Karpas-422 (cell line): ENCODE measurements around the gene ZAR1L. TPM values are rescaled to one million over a fixed set of nuclear protein-coding genes. Genes with fewer than 3 reads are reported as not detected.
"Not testable (repeated sequence)": the region's sequence is repeated elsewhere in the genome, so short reads cannot be mapped to it uniquely, and the experiment has no call there.

ENCODE experiments used
- DNase-seq: peaks from one replicate; pipeline ENCODE4 v3.0.0-alpha.2; 2015
- H2AFZ ChIP-seq: fragments of 200-600 bp; sonication (generic); 2 replicates; pipeline ENCODE4 v1.6.1; 2014; ENCODE audit warnings: antibody characterized with exemption, low read length, mixed read lengths
- H3K27ac ChIP-seq: fragments of 200-600 bp; sonication (generic); 2 replicates; pipeline ENCODE4 v1.5.1; 2014; ENCODE audit warnings: mild to moderate bottlenecking, low read length, moderate library complexity
- H3K27me3 ChIP-seq: fragments of 200-600 bp; sonication (generic); 2 replicates; pipeline ENCODE4 v1.6.1; 2014; ENCODE audit warnings: low read length, mixed read lengths
- H3K36me3 ChIP-seq: fragments of 200-600 bp; sonication (generic); 2 replicates; pipeline ENCODE4 v1.6.1; 2014; ENCODE audit warnings: low read length, mixed read lengths; ENCODE audit not compliant: insufficient read depth
- H3K4me1 ChIP-seq: fragments of 200-600 bp; sonication (generic); 2 replicates; pipeline ENCODE4 v1.6.1; 2014; ENCODE audit warnings: mild to moderate bottlenecking, low read length, mixed read lengths
- H3K4me2 ChIP-seq: fragments of 200-600 bp; sonication (generic); 2 replicates; pipeline ENCODE4 v1.6.1; 2014; ENCODE audit warnings: low read length, low read depth, mild to moderate bottlenecking; ENCODE audit not compliant: poor library complexity, severe bottlenecking
- H3K4me3 ChIP-seq: fragments of 200-600 bp; sonication (generic); 2 replicates; pipeline ENCODE4 v1.5.1; 2014; ENCODE audit warnings: mild to moderate bottlenecking, antibody characterized with exemption, low read length, mixed read lengths
- H3K79me2 ChIP-seq: fragments of 200-600 bp; sonication (generic); 2 replicates; pipeline ENCODE4 v1.6.1; 2014; ENCODE audit warnings: mild to moderate bottlenecking, low read length, mixed read lengths
- H3K9ac ChIP-seq: fragments of 200-600 bp; sonication (generic); 2 replicates; pipeline ENCODE4 v1.6.0; 2014; ENCODE audit warnings: low read length
- H3K9me2 ChIP-seq: fragments of 200-600 bp; sonication (generic), shearing (Covaris generic); replicated peaks from 2 replicates; pipeline ENCODE4 v1.6.0; 2014; ENCODE audit warnings: mild to moderate bottlenecking, low read length, moderate library complexity; ENCODE audit not compliant: insufficient read depth
- H3K9me3 ChIP-seq: fragments of 300-700, 200-600 bp; sonication (generic); 2 replicates; pipeline ENCODE4 v1.6.1; 2014; ENCODE audit warnings: low read length, mixed read lengths
- H4K20me1 ChIP-seq: fragments of 200-600 bp; sonication (generic); 2 replicates; pipeline ENCODE4 v1.6.1; 2014; ENCODE audit warnings: mild to moderate bottlenecking, antibody characterized with exemption, low read length, low read depth; ENCODE audit not compliant: insufficient read depth
- total RNA-seq: library from RNA; depleted of rRNA; stranded (reverse); fragments of >200 nt; shearing (Covaris generic); gene quantifications from 2 replicates; pipeline ENCODE4 v1.2.3, GENCODE V29; 2014; ENCODE audit warnings: low replicate concordance; rRNA removed

The ZAR1L gene
- 0.32 TPM in 1 of 2 replicates, not detected in the other for total RNA-seq

- Histone ChIP-seq H3K9ac (peak within 1 kb of the TSS; percentile 98), H3K9me3 (no peaks in the 10 kb centered on the region), H2AFZ (peak within 1 kb of the TSS; percentile 82; the same call in 1 of the 2 replicates), H3K27ac (peak within 1 kb of the TSS; percentile 90), H3K36me3 (peaks cover 3% of the 10 kb centered on the region; the same call in 1 of the 2 replicates), H3K9me2 (no peaks in the 10 kb centered on the region), H3K4me2 (peak within 1 kb of the TSS; percentile 100), H3K4me3 (peak within 1 kb of the TSS; percentile 93), H4K20me1 (no peaks in the 10 kb centered on the region), H3K79me2 (peaks cover 22% of the 10 kb centered on the region), H3K27me3 (no peaks in the 10 kb centered on the region), H3K4me1 (peaks cover 30% of the 10 kb centered on the region)
- peak; percentile 99 for DNase-seq
Measured at GRCh38 chr13:32315238-32316027, at the start of gene ZAR1L, which contains the start of gene BRCA2. Gene ZAR1L (minus strand): TSS chr13:32315363. CDS start chr13:32311925, 3,438 bp downstream. Gene BRCA2 (plus strand): TSS chr13:32315508. CDS start chr13:32316461, 953 bp downstream.

DNA sequence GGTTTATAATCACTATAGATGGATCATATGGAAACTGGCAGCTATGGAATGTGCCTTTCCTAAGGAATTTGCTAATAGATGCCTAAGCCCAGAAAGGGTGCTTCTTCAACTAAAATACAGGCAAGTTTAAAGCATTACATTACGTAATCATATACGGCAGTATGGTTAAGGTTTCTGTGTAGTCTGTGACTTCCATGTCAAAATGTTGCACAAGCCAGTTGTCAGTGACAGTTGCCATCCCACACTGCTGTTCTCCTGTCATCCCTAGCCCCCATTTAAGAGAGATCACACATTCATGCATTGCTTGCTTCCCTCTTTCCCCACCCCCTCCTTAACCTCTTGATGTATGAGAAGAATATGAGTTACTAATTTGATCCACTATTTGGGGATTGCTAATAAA, 47.4 kb upstream of the ZAR1L start:
- Histone ChIP-seq H3K9me3 (no peaks in the 10 kb centered on the region), H3K9me2 (no peaks in the 10 kb centered on the region), H3K4me1 (no peaks in the 10 kb centered on the region), H3K4me2 (no peak overlapping the region), H2AFZ (no peak overlapping the region), H3K4me3 (no peak overlapping the region), H3K27ac (no peak overlapping the region), H3K36me3 (peaks cover 23% of the 10 kb centered on the region; the same call in 1 of the 2 replicates), H3K79me2 (no peaks in the 10 kb centered on the region; the same call in 1 of the 2 replicates), H3K9ac (no peak overlapping the region), H3K27me3 (no peaks in the 10 kb centered on the region), H4K20me1 (no peaks in the 10 kb centered on the region)
- DNase-seq = no peak

DNA sequence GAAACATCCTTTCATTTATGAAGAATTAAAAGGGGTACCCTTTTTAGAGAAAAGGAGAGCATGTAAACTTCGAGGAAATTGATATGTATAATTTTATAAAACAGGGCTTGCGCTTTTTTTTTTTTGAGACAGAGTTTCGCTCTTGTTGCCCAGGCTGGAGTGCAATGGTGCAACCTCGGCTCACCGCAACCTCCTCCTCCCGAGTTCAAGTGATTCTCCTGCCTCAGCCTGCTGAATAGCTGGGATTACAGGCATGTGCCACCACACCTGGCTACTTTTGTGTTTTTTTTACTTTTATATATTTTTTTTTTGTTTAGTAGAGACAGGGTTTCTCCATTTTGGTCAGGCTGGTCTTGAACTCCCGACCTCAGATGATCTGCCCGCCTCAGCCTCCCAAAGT, 40.8 kb upstream of the ZAR1L start:
- not testable (repeated sequence) for H3K27ac ChIP-seq, H3K79me2 ChIP-seq, H2AFZ ChIP-seq, H3K27me3 ChIP-seq, H3K4me3 ChIP-seq, DNase-seq, H3K9me2 ChIP-seq, H3K4me1 ChIP-seq, H3K4me2 ChIP-seq, H3K9me3 ChIP-seq, H3K9ac ChIP-seq, H4K20me1 ChIP-seq
- H3K36me3 ChIP-seq = peaks cover 14% of the 10 kb centered on the region; the same call in 1 of the 2 replicates

DNA sequence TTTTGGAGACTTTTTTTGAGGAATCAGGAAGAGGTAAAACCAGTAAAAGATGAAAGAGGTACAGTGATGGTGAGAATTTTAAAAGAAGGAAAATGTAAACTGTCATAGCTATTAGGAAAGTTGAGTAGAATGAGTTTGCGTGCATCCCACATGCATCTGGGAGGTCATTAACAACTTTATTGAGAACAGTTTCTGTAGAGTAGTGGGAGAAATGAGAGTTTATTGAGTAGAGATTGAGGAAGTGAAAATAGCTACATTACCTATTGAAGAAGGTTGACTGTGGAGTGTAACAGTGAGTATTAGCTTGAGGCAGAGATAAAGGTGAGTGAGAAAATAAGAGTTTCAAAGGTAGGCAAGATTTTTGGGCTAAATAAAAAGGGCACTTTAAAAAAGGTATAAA, 38.9 kb upstream of the ZAR1L start:
- Histone ChIP-seq H3K9me3 (no peaks in the 10 kb centered on the region), H3K9ac (no peak overlapping the region), H3K27me3 (no peaks in the 10 kb centered on the region), H2AFZ (no peak overlapping the region), H3K79me2 (no peaks in the 10 kb centered on the region), H3K36me3 (peaks cover 25% of the 10 kb centered on the region; the same call in 1 of the 2 replicates), H3K4me1 (peaks cover 9% of the 10 kb centered on the region), H3K4me3 (no peak overlapping the region), H4K20me1 (no peaks in the 10 kb centered on the region), H3K9me2 (no peaks in the 10 kb centered on the region), H3K4me2 (no peak overlapping the region), H3K27ac (no peak overlapping the region)
- no peak for DNase-seq

- peaks cover 40% of the 10 kb centered on the region; the same call in 1 of the 2 replicates for H3K36me3 ChIP-seq
- H3K27me3 ChIP-seq, H3K27ac ChIP-seq, H3K4me1 ChIP-seq, H3K4me2 ChIP-seq, H3K4me3 ChIP-seq, H3K9me3 ChIP-seq, H4K20me1 ChIP-seq, H3K9me2 ChIP-seq, DNase-seq, H3K9ac ChIP-seq, H2AFZ ChIP-seq, H3K79me2 ChIP-seq: not testable (repeated sequence)
Measured at GRCh38 chr13:32350839-32351441, 35.8 kb upstream of the ZAR1L start.

DNA sequence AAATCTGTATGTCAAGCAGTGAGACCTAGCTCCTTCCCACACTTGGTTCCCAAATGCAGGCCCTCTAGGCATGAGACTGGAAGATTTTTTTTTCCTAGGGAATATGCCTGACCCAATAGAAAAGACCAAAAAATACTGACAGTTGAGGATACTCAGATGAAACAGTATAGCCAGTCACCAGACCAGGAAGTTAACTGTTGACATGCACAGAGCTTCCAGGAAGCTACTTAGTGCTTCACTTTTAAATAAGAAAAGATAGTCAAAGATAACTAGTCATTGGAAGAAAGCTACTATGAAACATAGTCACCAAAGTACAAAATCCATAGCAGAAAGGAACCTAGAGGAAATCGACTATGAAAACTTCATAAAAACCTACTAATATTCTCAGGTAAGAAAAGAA, 32.5 kb upstream of the ZAR1L start:
- no peaks in the 10 kb centered on the region for H3K4me1 ChIP-seq
- H3K4me2 ChIP-seq = no peak overlapping the region
- no peak overlapping the region for H3K27ac ChIP-seq
- H3K9me3 ChIP-seq = no peaks in the 10 kb centered on the region
- DNase-seq = no peak
- no peaks in the 10 kb centered on the region for H4K20me1 ChIP-seq
- H3K9me2 ChIP-seq = no peaks in the 10 kb centered on the region
- H3K9ac ChIP-seq = no peak overlapping the region
- peaks cover 22% of the 10 kb centered on the region for H3K79me2 ChIP-seq
- peaks cover 34% of the 10 kb centered on the region; the same call in 1 of the 2 replicates for H3K36me3 ChIP-seq
- no peak overlapping the region for H3K4me3 ChIP-seq
- no peak overlapping the region for H2AFZ ChIP-seq
- no peaks in the 10 kb centered on the region for H3K27me3 ChIP-seq

- Histone ChIP-seq H3K4me1 (peaks cover 6% of the 10 kb centered on the region; the same call in 1 of the 2 replicates), H3K36me3 (peaks cover 21% of the 10 kb centered on the region; the same call in 1 of the 2 replicates), H3K4me3 (no peak overlapping the region), H3K9ac (no peak overlapping the region), H3K27ac (peak overlapping the region; percentile 30; the same call in 1 of the 2 replicates), H3K9me2 (no peaks in the 10 kb centered on the region), H2AFZ (no peak overlapping the region), H3K79me2 (peaks cover 23% of the 10 kb centered on the region), H3K4me2 (no peak overlapping the region), H3K9me3 (no peaks in the 10 kb centered on the region), H3K27me3 (no peaks in the 10 kb centered on the region), H4K20me1 (no peaks in the 10 kb centered on the region)
- no peak for DNase-seq
Measured at GRCh38 chr13:32340914-32341313, 25.8 kb upstream of the ZAR1L start.

- H3K27ac ChIP-seq = no peak overlapping the region
- no peak overlapping the region for H3K4me3 ChIP-seq
- H3K9ac ChIP-seq = no peak overlapping the region
- no peaks in the 10 kb centered on the region for H3K9me3 ChIP-seq
- H3K79me2 ChIP-seq = peaks cover 19% of the 10 kb centered on the region
- no peaks in the 10 kb centered on the region for H4K20me1 ChIP-seq
- no peaks in the 10 kb centered on the region for H3K4me1 ChIP-seq
- H3K27me3 ChIP-seq = no peaks in the 10 kb centered on the region
- H3K36me3 ChIP-seq = peaks cover 47% of the 10 kb centered on the region; the same call in 1 of the 2 replicates
- H3K4me2 ChIP-seq = no peak overlapping the region
- no peak overlapping the region for H2AFZ ChIP-seq
- H3K9me2 ChIP-seq = no peaks in the 10 kb centered on the region
- no peak for DNase-seq
Measured at GRCh38 chr13:32334671-32335070, 19.5 kb upstream of the ZAR1L start.
